DND-41 (cell line): ENCODE results near the gene LCMT2.

Source experiments
- ATAC-seq: fragments of 200-7000 bp; cut with Tn5 transposase; 3 replicates; pipeline ENCODE4 v1.9.1; 2021; ENCODE audit warnings: low read depth; ENCODE audit not compliant: insufficient read depth
- DNase-seq: peaks from one replicate; pipeline ENCODE4 v3.0.0-alpha.2; 2020
- H2AFZ ChIP-seq: 2 replicates; pipeline ENCODE4 v1.6.0; 2012; ENCODE audit warnings: low read depth, low read length
- H3K27ac ChIP-seq: 2 replicates; pipeline ENCODE4 v1.5.1; 2012; ENCODE audit warnings: low read length, inconsistent platforms
- H3K27me3 ChIP-seq: fragments of 200-600 bp; sonication (generic); 2 replicates; pipeline ENCODE4 v1.6.0; 2012; ENCODE audit warnings: low read length, mild to moderate bottlenecking, inconsistent platforms; ENCODE audit not compliant: insufficient read depth, poor library complexity
- H3K36me3 ChIP-seq: 2 replicates; pipeline ENCODE4 v1.5.1; 2012; ENCODE audit warnings: low read length, inconsistent platforms; ENCODE audit not compliant: insufficient read depth
- H3K4me1 ChIP-seq: 2 replicates; pipeline ENCODE4 v1.5.1; 2012; ENCODE audit warnings: mild to moderate bottlenecking, low read length; ENCODE audit not compliant: insufficient read depth
- H3K4me2 ChIP-seq: 2 replicates; pipeline ENCODE4 v1.6.0; 2012; ENCODE audit warnings: mild to moderate bottlenecking, moderate library complexity, low read length, inconsistent platforms; ENCODE audit not compliant: insufficient read depth
- H3K4me3 ChIP-seq, 2 experiments: fragments of 200-600 bp in 1 of 2; shearing (Covaris generic) in 1 of 2; 2 replicates each; pipeline ENCODE4 v1.5.1; 2012 to 2016; ENCODE audit warnings: inconsistent platforms in 2 of 2, low read length in 2 of 2, mild to moderate bottlenecking in 2 of 2, low read depth in 1 of 2, moderate library complexity in 1 of 2
- H3K79me2 ChIP-seq: 2 replicates; pipeline ENCODE4 v1.6.0; 2012; ENCODE audit warnings: low read length, inconsistent platforms; ENCODE audit not compliant: insufficient read depth
- H3K9ac ChIP-seq: 2 replicates; pipeline ENCODE4 v1.6.0; 2012; ENCODE audit warnings: low read depth, mild to moderate bottlenecking, inconsistent platforms, low read length, moderate library complexity
- H3K9me3 ChIP-seq: 2 replicates; pipeline ENCODE4 v1.5.1; 2012; ENCODE audit warnings: low read length, moderate library complexity, mild to moderate bottlenecking, inconsistent platforms; ENCODE audit not compliant: insufficient read depth, severe bottlenecking
- H4K20me1 ChIP-seq: 2 replicates; pipeline ENCODE4 v1.6.0; 2012; ENCODE audit warnings: low read length; ENCODE audit not compliant: insufficient read depth
- CTCF ChIP-seq: IDR thresholded peaks from 2 replicates; pipeline ENCODE4 v1.5.1; 2012; ENCODE audit warnings: borderline replicate concordance, low read length, moderate library complexity, mild to moderate bottlenecking; ENCODE audit not compliant: poor library complexity, severe bottlenecking; ENCODE audit errors: extremely low read depth
- EZH2 ChIP-seq: IDR thresholded peaks from 3 replicates; pipeline ENCODE4 v1.6.1; 2012; ENCODE audit warnings: borderline replicate concordance, low read depth, mild to moderate bottlenecking, moderate library complexity, low read length, inconsistent platforms; ENCODE audit not compliant: severe bottlenecking

The LCMT2 gene

GRCh38 chr15:43299411-43299810 lies 31.0 kb downstream of the LCMT2 start:
- H3K4me3 ChIP-seq = no peak overlapping the region
- H2AFZ ChIP-seq = no peak overlapping the region
- H3K9me3 ChIP-seq = no peaks in the 10 kb centered on the region
- no peaks in the 10 kb centered on the region for H3K36me3 ChIP-seq
- H3K79me2 ChIP-seq = no peaks in the 10 kb centered on the region
- H3K27ac ChIP-seq = no peak overlapping the region
- TF ChIP-seq CTCF = no peak
- no peak overlapping the region for H3K9ac ChIP-seq
- ATAC-seq (no peak), DNase-seq (no peak)
- no peaks in the 10 kb centered on the region for H3K27me3 ChIP-seq
- no peak overlapping the region for H3K4me2 ChIP-seq
- no peaks in the 10 kb centered on the region for H4K20me1 ChIP-seq
- H3K4me1 ChIP-seq = no peaks in the 10 kb centered on the region

GRCh38 chr15:43294091-43294706 lies 36.2 kb downstream of the LCMT2 start:
- no peak for ATAC-seq

GRCh38 chr15:43293432-43293831 lies 36.9 kb downstream of the LCMT2 start:
- Histone ChIP-seq H2AFZ (no peak overlapping the region), H3K9ac (no peak overlapping the region), H4K20me1 (no peaks in the 10 kb centered on the region), H3K9me3 (no peaks in the 10 kb centered on the region), H3K36me3 (no peaks in the 10 kb centered on the region), H3K27ac (no peak overlapping the region), H3K4me2 (no peak overlapping the region), H3K4me1 (no peaks in the 10 kb centered on the region), H3K79me2 (no peaks in the 10 kb centered on the region), H3K27me3 (no peaks in the 10 kb centered on the region), H3K4me3 (no peak overlapping the region)
- no peak for TF ChIP-seq EZH2
- no peak for TF ChIP-seq CTCF
- ATAC-seq = no peak
- no peak for DNase-seq

More at GRCh38 chr15:43294091-43294706, 36.2 kb downstream of the LCMT2 start:
- Histone ChIP-seq H3K4me3 (no peak overlapping the region), H3K27me3 (no peaks in the 10 kb centered on the region), H3K4me1 (no peaks in the 10 kb centered on the region), H3K9me3 (no peaks in the 10 kb centered on the region), H3K4me2 (no peak overlapping the region), H2AFZ (no peak overlapping the region), H3K27ac (no peak overlapping the region), H3K79me2 (no peaks in the 10 kb centered on the region), H3K36me3 (no peaks in the 10 kb centered on the region), H4K20me1 (no peaks in the 10 kb centered on the region), H3K9ac (no peak overlapping the region)
- no peak for DNase-seq
- TF ChIP-seq CTCF (no peak), EZH2 (no peak)
